HK-2 (cell line): ENCODE data around the gene MDH1B.
"Not testable (repeated sequence)": the region's sequence is repeated elsewhere in the genome, so short reads cannot be mapped to it uniquely, and the experiment has no call there.

Experiments used
- DNase-seq: peaks from one replicate; pipeline ENCODE4 v3.0.0-alpha.2; 2018; ENCODE audit not compliant: unreplicated experiment

MDH1B gene

DNA sequence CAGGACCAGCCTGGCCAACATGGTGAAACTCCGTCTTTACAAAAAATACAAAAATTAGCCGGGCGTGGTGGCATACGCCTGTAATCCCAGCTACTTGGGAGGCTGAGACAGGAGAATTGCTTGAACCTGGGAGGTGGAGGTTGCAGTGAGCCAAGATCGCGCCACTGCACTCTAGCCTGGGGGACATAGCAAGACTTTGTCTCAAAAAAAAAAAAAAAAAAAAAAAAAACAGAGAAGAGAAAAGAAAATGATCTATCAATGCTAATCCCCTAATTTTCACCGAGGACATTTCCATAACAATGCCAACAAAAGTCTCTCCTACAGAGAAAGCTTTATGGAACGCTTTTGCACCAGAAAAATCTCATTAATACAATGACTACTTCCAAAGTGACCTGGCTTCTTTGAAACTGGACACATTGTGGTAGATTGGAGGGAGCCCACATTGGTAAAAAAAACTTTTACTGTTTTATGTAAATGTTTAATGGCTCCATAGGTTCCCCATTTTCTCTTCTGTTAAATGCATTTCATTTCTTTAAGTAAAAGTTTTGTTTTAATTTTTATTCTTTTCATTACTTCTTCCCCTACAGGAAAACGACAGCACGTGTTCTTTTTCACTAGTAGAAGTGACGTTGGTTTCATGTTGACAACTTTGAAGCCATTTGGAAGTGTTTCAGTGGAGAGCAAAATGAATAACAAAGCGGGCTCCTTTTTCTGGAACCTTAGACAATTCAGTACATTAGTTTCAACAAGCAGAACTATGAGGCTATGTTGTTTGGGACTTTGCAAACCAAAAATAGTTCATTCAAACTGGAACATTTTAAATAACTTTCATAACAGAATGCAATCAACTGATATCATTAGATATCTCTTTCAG is 1.2 kb upstream of the MDH1B start:
- no peak for DNase-seq

DNA sequence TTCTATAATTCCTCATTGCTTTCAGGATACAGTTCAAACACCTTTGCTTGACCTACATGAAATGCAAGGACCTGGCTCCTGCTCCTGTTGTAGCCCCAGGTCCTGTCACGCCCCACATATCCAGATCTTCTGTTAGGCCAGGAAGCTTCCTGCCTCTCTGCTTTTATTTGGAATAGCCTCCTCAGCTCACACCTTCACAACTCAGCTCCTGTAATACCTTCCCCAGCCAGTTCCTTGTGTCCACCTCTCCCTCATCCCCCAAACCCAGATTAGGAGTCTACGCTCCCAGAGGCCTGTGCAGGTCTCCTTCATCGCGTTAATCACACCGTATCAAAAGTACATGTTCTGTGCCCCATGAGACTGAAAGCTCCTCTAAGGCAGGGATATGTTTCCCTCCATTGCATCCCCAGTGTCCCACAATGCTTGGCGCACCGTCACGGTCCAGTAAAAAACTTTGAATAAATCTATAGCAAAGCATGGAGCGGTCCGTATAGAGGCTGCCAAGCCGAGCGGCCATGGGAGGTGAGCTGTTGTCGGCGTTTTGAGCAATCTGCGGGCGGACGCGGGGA is 371 bp downstream of the MDH1B start:
- no peak for DNase-seq

DNA sequence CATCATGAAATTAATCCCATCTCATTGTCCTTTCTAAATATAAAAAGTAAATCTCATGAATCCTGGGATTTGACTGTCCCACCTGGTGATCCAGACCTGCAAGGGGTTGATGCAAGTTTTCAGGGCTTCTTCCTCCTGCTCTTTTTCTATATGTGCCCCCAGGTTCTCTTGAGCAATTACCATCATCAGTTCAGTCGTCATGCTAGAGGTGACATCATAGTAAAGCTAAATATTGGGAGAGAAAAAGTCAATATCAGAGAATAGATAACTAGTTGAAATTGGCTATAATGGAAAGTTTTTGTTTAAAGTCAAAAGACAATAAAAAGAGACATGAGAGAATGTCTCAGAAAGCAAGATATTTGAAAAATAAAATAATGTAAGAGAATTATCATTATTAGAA is 8.3 kb downstream of the MDH1B start:
- DNase-seq: no peak

DNA sequence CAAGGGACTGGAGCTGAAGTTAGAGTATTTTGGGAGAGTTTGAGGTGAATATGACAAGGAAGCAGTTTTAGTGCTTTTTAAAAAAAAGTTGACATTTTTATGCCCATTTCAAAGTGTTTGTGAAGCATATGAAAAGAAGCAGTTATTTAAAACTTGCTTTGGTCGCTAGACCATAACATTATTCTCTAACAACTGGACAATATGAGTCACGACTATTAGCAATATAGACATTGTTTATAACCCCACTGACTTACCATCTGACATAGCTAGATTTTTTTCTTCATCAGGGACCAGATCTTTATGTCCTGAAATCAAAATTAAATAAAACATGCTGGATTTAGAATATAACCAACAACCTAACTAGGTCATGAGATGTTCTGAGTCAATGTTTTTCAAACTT is 24.3 kb downstream of the MDH1B start:
- no peak for DNase-seq

DNA sequence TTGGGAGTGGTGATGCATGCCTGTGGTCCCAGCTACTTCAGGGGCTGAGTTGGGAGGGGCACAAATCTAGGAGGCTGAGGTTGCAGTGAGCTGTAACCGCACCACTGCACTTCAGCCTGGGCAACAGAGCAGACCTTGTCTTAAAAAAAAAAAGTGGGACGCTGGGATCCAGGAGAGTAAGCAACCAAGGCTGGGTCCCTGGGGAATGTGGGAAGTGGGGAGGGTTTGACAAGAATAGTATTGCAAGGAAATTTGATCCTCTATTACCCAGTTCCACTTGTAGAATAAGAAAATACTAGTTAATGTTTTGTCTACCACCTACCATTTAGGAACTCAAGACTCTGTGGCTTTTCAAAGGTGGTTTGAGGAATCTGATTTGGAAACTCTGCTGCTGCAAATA is 25.9 kb downstream of the MDH1B start:
- DNase-seq: no peak

DNA sequence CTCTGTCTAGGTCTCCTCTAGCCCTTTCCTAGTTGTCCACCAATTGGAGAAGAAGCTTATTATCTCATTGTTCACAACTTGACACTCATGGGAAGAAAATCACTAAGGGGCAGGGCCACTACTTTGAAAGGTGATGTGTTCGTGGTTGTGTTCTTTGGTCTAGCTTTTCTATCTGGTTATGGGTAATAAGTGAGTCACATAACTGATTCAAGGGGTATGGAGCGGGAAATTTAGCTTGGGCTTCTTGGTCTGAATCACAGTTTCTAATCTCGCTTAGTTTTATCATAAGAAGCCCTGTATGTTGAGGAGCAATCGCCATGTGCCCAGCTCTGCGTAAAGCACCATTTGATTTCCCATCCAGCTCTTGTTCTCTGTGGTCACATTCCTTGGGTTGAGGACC is 28.2 kb downstream of the MDH1B start:
- no peak for DNase-seq

DNA sequence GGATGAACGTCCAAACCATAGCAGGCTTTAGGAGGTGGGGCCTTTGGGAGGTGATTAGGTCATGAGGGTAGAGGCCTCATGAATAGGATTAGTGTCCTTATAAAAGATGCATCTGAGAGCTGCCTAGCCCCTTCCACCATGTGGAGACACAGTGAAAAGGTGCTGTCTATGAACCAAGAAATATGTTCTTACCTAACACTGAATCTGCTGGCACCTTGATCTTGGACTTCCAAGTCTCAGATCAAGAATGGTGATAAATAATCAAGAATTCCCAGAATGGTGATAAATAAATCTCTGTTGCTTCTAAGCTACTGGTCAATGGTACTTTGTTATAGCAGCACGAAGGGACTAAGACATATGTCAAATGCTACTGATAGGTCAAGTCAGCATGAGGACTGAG is 31.8 kb downstream of the MDH1B start:
- DNase-seq: no peak

DNA sequence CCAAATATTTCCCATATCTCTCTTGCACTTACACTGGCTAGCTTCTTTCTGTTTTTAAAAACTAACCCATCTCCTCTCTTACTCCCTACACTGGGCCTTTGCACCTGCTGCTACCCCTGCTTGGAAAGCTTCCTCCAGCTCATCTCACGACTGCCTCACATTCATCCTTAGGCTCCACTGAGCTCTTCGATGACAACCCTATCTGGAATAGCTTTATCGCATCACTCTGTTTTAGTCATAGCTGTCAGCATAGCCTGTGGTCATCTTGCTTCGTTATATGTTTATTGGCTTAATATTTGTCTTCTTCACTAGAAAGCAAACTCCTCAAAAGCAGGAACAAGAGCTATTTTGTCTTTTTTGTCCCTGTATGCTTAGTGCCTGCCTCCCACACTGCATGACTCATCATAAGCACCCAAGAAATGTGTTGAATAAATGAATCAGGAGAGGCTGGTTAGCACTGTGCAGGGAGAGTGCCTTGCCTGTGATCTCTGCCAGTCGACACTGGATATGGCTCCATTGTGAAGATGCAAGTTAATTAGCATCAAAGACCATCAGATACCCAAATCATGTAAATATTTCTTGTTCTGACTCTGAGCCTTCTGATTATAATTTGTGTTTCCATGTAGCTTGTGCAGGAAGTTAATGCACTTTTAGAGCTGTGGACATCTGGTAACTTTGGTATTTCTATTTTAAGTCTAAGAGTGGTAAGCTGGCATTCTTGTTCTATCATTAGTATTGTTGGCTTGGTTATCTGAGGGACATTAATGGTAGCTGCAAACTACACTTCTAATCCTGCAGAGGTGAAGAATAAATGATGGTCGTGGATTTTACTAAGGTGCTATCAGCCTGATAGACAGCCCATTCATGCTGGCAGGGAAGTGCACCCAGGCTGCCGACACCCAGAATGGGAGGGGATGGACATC is 36.6 kb downstream of the MDH1B start:
- no peak for DNase-seq

DNA sequence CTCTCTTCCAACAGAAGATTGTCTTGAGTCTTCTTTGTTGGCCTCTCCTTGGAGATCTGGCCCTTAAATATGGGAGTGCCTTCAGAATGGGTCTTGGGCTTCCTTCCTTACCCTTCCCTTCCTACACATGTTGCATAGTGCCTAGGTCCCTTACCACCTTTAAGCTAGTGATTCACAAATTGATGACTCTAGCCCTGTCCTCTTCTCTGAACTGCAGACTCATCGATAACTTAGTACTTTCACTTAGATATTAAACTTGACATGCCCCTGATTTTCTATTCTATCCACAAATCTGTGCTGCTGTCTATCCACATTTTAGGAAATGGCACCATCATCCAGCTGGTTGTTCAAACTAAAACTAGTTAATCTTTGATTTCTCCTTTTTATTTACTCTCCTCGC is 37.8 kb downstream of the MDH1B start:
- DNase-seq: no peak

DNA sequence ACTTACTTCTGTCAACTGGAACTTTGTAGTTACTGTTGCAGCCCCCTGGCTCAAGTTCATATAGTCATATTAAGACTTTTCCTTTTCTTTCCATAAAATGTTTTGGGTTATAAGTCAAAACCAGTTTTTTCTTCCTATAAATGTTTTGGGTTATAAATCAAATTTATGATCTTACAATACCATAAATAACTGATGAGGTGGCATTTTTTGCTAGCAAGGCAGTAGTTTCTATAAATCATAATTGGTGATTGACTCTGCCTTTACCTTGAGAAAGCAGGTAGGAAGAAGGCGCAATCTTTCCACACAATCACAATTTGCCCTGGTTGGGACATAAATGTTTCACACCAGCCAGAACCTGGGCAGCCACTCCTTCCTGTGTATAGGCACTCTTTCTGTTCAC is 41.8 kb downstream of the MDH1B start:
- DNase-seq: no peak

DNA sequence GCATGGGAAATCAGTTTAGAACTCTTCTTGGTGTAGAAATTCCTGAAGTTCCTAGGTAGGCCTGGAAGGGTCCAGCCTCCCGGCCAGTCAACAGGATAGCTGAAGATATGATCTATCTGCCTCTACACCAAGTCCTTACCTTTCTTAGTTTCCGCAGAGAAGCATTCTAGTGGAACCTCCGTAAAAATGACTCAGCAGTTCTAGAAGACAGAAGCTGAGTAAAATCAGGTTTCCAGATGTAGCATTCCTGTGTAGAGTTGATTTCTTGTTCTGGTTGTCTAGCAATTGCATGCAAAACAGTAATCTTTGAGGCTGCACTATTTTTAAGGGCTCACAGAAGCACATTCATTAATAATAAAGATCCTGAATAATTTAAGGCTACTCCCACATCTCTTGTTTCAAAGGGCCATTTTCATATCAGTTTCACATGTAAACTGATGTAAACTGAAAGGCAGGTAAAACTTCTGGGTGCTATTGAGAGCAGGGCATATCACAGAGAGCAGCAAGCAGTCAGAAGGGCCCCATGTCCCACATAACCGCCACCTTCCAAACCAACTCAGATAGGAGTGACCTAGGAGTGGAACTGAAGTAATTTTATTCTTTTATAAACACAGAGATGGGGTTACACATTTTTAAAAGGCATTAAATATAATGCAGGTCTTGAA is 43.7 kb downstream of the MDH1B start:
- DNase-seq: no peak

DNA sequence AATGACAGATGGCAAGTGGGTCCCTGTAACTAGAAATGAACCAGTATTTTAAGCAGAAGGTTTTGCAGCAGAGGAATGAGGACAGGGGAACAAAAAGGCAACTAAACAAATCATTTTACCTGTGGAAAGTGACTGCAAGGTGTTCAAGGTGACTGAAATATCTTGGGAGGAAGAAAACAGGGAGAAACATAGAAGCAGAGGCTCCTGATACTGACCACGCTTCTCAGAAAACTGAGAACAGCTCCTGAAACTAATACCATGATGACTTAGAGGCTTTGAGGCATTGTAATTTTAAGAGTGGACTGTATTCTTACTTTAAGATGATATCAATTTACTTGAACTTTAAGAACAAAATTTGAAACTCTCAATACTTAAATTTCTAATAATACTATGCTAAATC is 46.8 kb downstream of the MDH1B start, which contains the start of gene DYTN:
Gene DYTN (minus strand): TSS at position 101 of the 400 bp plus-strand sequence. CDS start 117 bp downstream, outside the sequence.
- no peak for DNase-seq

DNA sequence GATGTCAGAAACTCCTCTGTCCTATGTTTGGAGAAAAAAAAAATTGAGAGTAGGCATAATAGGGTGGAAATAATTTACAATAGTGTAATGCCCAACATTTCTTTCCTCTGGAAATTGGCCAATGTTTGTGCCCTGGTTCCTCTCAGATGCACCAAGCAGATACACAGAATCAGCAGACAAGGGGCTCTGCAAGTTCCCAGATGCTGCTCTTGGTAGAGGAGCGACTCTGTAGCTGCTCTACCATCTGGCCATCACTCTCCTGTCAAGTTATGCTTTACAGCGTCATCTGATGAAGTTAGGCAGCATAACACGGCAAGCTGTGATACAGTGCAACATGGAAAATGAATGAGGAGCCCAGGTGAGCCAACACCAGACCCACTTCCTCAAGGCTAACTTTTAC is 48.5 kb downstream of the MDH1B start:
- DNase-seq: no peak

DNA sequence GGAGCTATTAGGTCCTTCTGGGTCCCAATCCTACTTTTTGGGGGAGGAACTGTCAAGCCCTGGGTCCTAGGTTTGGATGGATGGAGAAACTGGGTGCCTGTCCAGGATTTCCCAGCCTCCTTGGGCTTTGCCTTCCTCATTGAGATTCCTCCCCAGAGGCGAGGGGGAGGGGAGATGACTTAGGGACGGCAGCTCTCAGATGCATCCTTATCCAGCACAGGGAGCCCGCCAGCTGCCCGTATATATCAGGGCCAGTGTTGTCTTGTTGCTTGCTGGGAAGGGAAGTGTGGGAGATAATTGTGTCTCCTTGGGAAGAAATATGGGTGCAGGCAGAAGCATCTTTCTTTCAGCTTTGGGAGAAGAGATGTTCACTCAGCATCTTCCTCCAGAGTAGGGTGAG is 49.9 kb downstream of the MDH1B start:
- not testable (repeated sequence) for DNase-seq

DNA sequence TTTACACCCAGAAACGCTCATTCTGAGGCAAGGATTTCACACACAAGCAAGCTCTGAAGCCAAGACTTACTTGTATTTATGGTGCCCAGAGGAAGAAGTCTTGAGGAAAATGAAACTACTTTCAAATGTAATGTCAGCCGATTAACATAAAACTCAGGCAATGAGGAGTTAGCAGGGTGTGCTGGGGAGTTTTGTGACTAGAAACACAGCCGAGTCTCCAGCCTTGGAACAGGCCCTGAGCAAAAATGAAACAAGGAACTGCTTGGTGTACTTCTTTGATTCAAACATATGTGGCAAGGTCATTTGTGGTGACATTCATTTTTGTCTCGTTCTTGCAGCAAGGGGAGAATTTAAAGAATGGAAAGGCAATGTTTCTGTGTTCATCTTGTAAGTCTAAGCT is 51.4 kb downstream of the MDH1B start:
- DNase-seq: no peak

DNA sequence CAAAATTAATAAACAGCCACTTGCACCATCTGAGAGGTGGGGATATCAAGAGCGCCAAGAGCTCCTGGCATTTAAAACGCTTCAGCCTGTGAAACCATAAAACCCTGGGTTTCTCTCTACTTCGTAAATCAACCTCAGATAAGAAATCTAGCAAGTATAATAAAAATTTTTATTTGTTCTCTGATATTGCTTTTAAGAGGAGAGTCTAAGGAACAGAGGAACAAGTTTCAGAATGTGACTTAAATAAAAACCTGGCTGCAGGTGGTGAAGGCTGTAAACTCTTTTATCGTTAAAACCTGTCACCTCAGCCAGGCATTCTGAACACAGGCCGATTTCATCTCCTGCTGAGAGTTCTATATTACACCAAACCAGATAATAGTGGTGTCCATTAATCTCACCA is 56.8 kb downstream of the MDH1B start:
- no peak for DNase-seq

DNA sequence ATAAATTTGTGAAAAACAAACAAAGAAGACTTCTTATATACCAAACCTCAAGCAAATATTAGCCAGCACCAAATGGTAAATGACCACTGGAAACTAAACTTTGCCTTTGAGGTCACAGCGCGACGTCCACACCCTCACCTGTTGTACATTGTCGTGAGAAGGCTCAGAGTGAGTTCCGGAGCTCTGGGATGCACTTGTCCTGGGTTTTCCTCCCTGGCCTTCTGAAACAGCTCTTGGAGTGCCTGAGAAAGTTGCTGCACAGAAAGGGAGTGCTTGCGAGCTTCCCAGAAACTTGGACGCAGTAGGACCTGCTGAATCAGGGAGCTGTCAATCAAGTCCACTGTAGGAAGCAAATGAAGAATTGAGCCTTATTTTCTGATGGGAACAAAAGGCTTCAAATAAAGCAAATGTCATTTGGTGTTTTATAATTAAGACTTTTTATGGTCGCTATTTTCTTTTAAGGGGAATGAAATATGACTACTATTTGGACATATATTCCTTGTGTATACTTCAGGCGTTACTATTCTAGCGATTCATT is 57.9 kb downstream of the MDH1B start:
- DNase-seq: no peak

DNA sequence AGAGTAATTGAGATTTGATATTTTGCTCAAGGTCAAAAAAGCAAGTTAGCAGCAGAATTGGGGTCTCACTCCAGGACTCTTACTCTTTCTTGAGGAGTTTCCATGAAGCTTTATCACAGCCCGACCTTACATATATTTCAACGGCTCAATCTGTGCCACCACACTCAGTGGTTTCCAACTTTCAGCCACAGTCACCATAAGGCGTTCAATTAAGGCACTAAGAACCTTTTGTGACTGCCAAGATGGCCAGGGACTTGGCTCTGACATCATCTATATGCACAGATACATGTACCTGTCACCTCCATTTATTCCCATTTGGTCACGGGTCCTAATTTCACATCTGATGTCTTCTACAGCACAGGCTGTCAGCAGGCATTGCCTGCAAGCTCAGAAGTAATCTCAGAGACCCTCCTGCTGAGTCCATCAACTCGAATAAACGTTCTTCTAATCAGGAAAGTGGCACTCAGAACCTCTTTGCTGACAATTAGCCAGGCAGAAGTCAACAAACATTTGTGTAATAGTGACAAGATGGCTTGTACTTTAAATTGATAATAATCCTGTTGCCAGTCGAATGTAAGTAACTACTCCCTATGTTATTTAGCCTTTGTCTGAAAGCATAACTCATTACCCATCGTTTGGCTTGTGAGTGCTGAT is 63.0 kb downstream of the MDH1B start:
- no peak for DNase-seq

DNA sequence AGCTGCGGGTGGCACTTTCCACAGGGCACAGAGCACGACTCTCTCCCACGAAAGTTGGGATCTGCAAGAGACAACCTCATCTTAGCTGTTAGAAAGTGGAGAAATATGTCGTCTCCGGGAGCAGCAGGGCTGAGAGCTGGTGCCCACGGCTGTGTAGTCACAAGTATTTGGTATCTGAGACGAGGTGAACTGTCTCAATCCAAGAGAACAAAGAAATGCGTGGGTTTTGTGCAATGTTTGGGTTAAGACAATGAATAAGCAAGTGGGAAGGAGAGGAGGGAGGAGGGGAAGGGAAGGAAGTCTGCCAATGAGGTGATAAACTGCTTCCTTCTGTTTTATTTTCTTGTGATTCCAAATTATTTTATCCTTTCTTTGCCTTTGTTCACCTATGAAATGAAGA is 65.0 kb downstream of the MDH1B start:
- DNase-seq: no peak

DNA sequence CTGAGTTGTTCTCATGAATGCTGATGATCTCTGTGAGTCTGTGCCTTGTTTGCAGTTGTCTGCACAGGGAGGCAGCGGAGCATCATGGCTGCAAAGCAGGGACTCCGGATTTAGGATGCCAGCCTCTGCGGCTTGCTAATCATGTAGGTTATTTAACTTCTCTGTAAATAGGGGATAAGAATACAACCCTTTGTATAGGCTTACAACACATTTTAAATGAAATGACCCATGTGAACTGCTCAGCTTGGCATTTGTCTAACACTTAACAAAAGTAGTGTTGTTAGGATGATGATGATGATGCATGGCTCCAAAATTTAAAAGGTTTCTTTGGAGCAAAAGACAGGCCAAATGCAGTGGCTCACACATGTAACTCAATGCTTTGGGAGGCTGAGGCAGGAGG is 66.3 kb downstream of the MDH1B start:
- no peak for DNase-seq

DNA sequence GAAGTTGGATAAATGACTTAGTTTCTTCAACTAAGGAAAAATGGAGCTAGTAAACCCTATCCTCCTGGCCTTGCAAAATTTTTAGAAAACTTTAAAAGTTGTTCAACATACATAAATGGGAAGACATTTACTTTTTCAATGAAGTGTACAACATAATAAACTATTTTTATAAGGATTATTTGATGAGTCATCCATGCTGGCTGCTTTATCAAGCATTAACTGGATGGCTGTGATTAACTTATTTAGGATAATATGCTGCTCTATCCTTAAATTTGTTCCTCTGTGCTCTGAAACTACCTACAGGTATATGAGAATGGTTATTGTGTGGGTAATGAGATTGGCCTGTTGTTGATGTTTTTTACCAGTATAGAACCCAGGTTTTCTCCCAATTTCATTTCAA is 68.2 kb downstream of the MDH1B start:
- DNase-seq: no peak
